Lower leg skin (tissue), 3 donors: ENCODE data around the gene TMED10.

Experiments used
- POLR2A ChIP-seq, 2 donors: fragments of 450-650 bp; IDR thresholded peaks; one replicate each; pipeline ENCODE4 v1.6.1; 2016 to 2017; ENCODE audit warnings: antibody characterized with exemption in 2 of 2, mild to moderate bottlenecking in 1 of 2, moderate library complexity in 1 of 2
- TF ChIP-seq, protein P1 (sequence below), 3 donors: fragments of 450-650 bp; IDR thresholded peaks; one replicate each; pipeline ENCODE4 v1.5.1; 2016; ENCODE audit warnings: antibody characterized with exemption in 3 of 3, mild to moderate bottlenecking in 3 of 3, moderate library complexity in 2 of 3

GRCh38 chr14:75213172-75213571 is 36.8 kb upstream of the TMED10 start:
- TF ChIP-seq, protein P1, sequence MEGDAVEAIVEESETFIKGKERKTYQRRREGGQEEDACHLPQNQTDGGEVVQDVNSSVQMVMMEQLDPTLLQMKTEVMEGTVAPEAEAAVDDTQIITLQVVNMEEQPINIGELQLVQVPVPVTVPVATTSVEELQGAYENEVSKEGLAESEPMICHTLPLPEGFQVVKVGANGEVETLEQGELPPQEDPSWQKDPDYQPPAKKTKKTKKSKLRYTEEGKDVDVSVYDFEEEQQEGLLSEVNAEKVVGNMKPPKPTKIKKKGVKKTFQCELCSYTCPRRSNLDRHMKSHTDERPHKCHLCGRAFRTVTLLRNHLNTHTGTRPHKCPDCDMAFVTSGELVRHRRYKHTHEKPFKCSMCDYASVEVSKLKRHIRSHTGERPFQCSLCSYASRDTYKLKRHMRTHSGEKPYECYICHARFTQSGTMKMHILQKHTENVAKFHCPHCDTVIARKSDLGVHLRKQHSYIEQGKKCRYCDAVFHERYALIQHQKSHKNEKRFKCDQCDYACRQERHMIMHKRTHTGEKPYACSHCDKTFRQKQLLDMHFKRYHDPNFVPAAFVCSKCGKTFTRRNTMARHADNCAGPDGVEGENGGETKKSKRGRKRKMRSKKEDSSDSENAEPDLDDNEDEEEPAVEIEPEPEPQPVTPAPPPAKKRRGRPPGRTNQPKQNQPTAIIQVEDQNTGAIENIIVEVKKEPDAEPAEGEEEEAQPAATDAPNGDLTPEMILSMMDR (IDR thresholded peaks at IDR 0.05), result no peak
- TF ChIP-seq POLR2A (IDR thresholded peaks at IDR 0.05), result no peak
